ENCODE measurements around the gene TMCC3. TPM values are rescaled to one million over a fixed set of nuclear protein-coding genes. Genes with fewer than 3 reads are reported as not detected.
"Not testable (repeated sequence)": the region's sequence is repeated elsewhere in the genome, so short reads cannot be mapped to it uniquely, and the experiment has no call there.

The TMCC3 gene
- total and polyA plus RNA-seq, 2 experiments from 2014 or later = 1.4 to 3.6 TPM

DNA sequence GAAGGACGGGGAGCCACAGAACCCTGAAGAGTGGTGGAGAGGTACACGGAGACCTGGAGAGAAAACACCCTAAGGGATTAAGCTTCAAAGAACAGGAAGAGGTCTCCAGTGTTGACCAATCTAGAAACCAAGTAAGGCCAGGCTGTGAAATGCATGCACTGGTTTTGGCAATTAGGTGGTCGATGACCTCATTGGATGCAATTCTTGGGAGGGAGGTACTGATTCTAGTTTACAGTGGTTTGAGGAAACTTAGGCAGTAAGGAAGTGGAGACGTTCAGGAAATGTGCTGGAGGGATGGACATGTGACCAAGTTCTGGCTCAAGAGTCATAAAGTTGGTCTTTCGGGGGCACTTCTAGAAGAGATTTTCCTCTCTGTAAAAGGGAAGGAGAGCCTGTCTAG lies 99.4 kb downstream of the TMCC3 start (continued):
- TF ChIP-seq, protein P1, sequence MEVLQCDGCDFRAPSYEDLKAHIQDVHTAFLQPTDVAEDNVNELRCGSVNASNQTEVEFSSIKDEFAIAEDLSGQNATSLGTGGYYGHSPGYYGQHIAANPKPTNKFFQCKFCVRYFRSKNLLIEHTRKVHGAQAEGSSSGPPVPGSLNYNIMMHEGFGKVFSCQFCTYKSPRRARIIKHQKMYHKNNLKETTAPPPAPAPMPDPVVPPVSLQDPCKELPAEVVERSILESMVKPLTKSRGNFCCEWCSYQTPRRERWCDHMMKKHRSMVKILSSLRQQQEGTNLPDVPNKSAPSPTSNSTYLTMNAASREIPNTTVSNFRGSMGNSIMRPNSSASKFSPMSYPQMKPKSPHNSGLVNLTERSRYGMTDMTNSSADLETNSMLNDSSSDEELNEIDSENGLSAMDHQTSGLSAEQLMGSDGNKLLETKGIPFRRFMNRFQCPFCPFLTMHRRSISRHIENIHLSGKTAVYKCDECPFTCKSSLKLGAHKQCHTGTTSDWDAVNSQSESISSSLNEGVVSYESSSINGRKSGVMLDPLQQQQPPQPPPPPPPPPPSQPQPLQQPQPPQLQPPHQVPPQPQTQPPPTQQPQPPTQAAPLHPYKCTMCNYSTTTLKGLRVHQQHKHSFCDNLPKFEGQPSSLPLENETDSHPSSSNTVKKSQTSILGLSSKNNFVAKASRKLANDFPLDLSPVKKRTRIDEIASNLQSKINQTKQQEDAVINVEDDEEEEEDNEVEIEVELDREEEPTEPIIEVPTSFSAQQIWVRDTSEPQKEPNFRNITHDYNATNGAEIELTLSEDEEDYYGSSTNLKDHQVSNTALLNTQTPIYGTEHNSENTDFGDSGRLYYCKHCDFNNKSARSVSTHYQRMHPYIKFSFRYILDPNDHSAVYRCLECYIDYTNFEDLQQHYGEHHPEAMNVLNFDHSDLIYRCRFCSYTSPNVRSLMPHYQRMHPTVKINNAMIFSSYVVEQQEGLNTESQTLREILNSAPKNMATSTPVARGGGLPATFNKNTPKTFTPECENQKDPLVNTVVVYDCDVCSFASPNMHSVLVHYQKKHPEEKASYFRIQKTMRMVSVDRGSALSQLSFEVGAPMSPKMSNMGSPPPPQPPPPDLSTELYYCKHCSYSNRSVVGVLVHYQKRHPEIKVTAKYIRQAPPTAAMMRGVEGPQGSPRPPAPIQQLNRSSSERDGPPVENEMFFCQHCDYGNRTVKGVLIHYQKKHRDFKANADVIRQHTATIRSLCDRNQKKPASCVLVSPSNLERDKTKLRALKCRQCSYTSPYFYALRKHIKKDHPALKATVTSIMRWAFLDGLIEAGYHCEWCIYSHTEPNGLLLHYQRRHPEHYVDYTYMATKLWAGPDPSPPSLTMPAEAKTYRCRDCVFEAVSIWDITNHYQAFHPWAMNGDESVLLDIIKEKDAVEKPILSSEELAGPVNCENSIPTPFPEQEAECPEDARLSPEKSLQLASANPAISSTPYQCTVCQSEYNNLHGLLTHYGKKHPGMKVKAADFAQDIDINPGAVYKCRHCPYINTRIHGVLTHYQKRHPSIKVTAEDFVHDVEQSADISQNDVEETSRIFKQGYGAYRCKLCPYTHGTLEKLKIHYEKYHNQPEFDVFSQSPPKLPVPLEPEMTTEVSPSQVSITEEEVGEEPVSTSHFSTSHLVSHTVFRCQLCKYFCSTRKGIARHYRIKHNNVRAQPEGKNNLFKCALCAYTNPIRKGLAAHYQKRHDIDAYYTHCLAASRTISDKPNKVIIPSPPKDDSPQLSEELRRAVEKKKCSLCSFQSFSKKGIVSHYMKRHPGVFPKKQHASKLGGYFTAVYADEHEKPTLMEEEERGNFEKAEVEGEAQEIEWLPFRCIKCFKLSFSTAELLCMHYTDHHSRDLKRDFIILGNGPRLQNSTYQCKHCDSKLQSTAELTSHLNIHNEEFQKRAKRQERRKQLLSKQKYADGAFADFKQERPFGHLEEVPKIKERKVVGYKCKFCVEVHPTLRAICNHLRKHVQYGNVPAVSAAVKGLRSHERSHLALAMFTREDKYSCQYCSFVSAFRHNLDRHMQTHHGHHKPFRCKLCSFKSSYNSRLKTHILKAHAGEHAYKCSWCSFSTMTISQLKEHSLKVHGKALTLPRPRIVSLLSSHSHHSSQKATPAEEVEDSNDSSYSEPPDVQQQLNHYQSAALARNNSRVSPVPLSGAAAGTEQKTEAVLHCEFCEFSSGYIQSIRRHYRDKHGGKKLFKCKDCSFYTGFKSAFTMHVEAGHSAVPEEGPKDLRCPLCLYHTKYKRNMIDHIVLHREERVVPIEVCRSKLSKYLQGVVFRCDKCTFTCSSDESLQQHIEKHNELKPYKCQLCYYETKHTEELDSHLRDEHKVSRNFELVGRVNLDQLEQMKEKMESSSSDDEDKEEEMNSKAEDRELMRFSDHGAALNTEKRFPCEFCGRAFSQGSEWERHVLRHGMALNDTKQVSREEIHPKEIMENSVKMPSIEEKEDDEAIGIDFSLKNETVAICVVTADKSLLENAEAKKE (CRISPR knock-in tag; IDR thresholded peaks at IDR 0.05) = no peak
- TF ChIP-seq, protein P2, sequence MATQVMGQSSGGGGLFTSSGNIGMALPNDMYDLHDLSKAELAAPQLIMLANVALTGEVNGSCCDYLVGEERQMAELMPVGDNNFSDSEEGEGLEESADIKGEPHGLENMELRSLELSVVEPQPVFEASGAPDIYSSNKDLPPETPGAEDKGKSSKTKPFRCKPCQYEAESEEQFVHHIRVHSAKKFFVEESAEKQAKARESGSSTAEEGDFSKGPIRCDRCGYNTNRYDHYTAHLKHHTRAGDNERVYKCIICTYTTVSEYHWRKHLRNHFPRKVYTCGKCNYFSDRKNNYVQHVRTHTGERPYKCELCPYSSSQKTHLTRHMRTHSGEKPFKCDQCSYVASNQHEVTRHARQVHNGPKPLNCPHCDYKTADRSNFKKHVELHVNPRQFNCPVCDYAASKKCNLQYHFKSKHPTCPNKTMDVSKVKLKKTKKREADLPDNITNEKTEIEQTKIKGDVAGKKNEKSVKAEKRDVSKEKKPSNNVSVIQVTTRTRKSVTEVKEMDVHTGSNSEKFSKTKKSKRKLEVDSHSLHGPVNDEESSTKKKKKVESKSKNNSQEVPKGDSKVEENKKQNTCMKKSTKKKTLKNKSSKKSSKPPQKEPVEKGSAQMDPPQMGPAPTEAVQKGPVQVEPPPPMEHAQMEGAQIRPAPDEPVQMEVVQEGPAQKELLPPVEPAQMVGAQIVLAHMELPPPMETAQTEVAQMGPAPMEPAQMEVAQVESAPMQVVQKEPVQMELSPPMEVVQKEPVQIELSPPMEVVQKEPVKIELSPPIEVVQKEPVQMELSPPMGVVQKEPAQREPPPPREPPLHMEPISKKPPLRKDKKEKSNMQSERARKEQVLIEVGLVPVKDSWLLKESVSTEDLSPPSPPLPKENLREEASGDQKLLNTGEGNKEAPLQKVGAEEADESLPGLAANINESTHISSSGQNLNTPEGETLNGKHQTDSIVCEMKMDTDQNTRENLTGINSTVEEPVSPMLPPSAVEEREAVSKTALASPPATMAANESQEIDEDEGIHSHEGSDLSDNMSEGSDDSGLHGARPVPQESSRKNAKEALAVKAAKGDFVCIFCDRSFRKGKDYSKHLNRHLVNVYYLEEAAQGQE (IDR thresholded peaks at IDR 0.05; ENCODE audit: unreplicated experiment) = no peak
- no peak for TF ChIP-seq ZNF331 (CRISPR knock-in tag; IDR thresholded peaks at IDR 0.05; ENCODE audit: low read depth)

DNA sequence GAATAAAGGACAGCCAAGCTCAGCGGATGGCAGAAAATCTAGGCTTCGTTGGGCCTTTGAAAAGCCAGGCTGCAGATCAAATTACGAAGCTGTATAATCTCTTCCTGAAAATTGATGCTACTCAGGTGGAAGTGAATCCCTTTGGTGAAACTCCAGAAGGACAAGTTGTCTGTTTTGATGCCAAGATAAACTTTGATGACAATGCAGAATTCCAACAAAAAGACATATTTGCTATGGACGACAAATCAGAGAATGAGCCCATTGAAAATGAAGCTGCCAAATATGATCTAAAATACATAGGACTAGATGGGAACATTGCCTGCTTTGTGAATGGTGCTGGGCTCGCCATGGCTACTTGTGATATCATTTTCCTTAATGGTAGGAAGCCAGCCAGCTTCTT lies 101.5 kb downstream of the TMCC3 start:
- Mint-ChIP-seq H3K36me3 (ENCODE audit: low read depth) (peaks cover 23% of the 10 kb centered on the region), H3K9me3 (peaks cover 25% of the 10 kb centered on the region)
- H3K4me3 Mint-ChIP-seq; H3K9me2 ChIP-seq (ENCODE audit: insufficient read depth); H3K27me3 ChIP-seq (ENCODE audit: insufficient read depth); H3K4me1 ChIP-seq (ENCODE audit: insufficient read depth); H3K36me3 ChIP-seq (ENCODE audit: insufficient read depth); H3F3A ChIP-seq (replicated peaks; ENCODE audit: low read depth); H2AFZ ChIP-seq; H3K4me1 Mint-ChIP-seq; H3K79me2 ChIP-seq (replicated peaks; ENCODE audit: insufficient read depth); H3K27me3 Mint-ChIP-seq (ENCODE audit: insufficient read depth, low read depth, poor library complexity); H3K27ac Mint-ChIP-seq; ATAC-seq; H3K4me3 ChIP-seq; H4K20me1 ChIP-seq (replicated peaks; ENCODE audit: insufficient read depth); DNase-seq (ENCODE audit: low spot score); H3K27ac ChIP-seq (ENCODE audit: low read depth); H3K4me2 ChIP-seq: not testable (repeated sequence)

Measured in GM23338 (cell line).